ENCODE results near the gene PRIMA1.

GRCh38 chr14:93708800-93709199 lies 79.5 kb downstream of the PRIMA1 start:
- TF ChIP-seq CTCF (IDR thresholded peaks at IDR 0.05) (no peak), POLR2A (IDR thresholded peaks at IDR 0.05) (no peak)
